ENCODE data around the gene PTPRS.

- no peak for TF ChIP-seq CTCF (IDR thresholded peaks at IDR 0.05)
- TF ChIP-seq ZFX (IDR thresholded peaks at IDR 0.05; ENCODE audit: borderline replicate concordance) = no peak
Measured at GRCh38 chr19:5303208-5303607, 37.4 kb downstream of the PTPRS start.

Measured in 22Rv1 (cell line).